WTC11 (cell line): ENCODE measurements around the gene PWP1. TPM values are rescaled to one million over a fixed set of nuclear protein-coding genes. Genes with fewer than 3 reads are reported as not detected.

Source experiments
- ATAC-seq: fragments of 200-7000 bp; cut with Tn5 transposase; 2 replicates; pipeline ENCODE4 v1.10.0; 2021; ENCODE audit warnings: mild to moderate bottlenecking, moderate library complexity
- CTCF ChIA-PET: fragments of 300-600 bp; sonication (Branson Sonifier 250); formaldehyde crosslinking; loops from one replicate; lab custom pipeline; 2021; ENCODE audit warnings: antibody characterized with exemption; lab: Charles Lee
- POLR2A ChIA-PET: fragments of 350-600 bp; sonication (Branson Sonifier 250); formaldehyde crosslinking; loops from one replicate; lab custom pipeline; 2021; ENCODE audit warnings: antibody characterized with exemption; lab: Charles Lee
- DNase-seq: peaks from one replicate; pipeline ENCODE4 v3.0.0; 2021; ENCODE audit warnings: low spot score
- H3K27ac Mint-ChIP-seq: 2 replicates; pipeline ENCODE4 v1.8.0; 2021; ENCODE audit warnings: mixed read lengths
- H3K27me3 Mint-ChIP-seq: 2 replicates; pipeline ENCODE4 v1.8.0; 2021; ENCODE audit warnings: low read depth, mild to moderate bottlenecking, moderate library complexity, mixed read lengths
- H3K36me3 Mint-ChIP-seq: 2 replicates; pipeline ENCODE4 v1.8.0; 2021; ENCODE audit warnings: mixed read lengths
- H3K4me1 Mint-ChIP-seq: 2 replicates; pipeline ENCODE4 v1.8.0; 2022; ENCODE audit warnings: mixed read lengths
- H3K4me3 Mint-ChIP-seq: 2 replicates; pipeline ENCODE4 v1.8.0; 2021; ENCODE audit warnings: mild to moderate bottlenecking, moderate library complexity, mixed read lengths
- H3K9me3 Mint-ChIP-seq: 2 replicates; pipeline ENCODE4 v1.8.0; 2021; ENCODE audit warnings: mixed read lengths
- ATF1 ChIP-seq: sonication (generic); formaldehyde crosslinking; IDR thresholded peaks from 2 replicates; pipeline ENCODE4 v1.8.1; 2023; ENCODE audit warnings: mild to moderate bottlenecking, moderate library complexity, missing genetic modification reagents
- CREB1 ChIP-seq: sonication (generic); formaldehyde crosslinking; IDR thresholded peaks from 2 replicates; pipeline ENCODE4 v1.8.0; 2023; ENCODE audit warnings: mild to moderate bottlenecking, missing genetic modification reagents
- ESRRA ChIP-seq: sonication (generic); formaldehyde crosslinking; IDR thresholded peaks from 2 replicates; pipeline ENCODE4 v1.8.1; 2022; ENCODE audit warnings: mild to moderate bottlenecking, missing genetic modification reagents, borderline replicate concordance
- ETV6 ChIP-seq: sonication (generic); formaldehyde crosslinking; IDR thresholded peaks from 2 replicates; pipeline ENCODE4 v1.8.1; 2022; ENCODE audit warnings: mild to moderate bottlenecking, missing genetic modification reagents
- FOXP1 ChIP-seq: sonication (generic); formaldehyde crosslinking; IDR thresholded peaks from 2 replicates; pipeline ENCODE4 v1.8.0; 2022; ENCODE audit warnings: missing genetic modification reagents, mild to moderate bottlenecking, moderate library complexity, borderline replicate concordance
- GRHL2 ChIP-seq: fragments of 250-450 bp; sonication (Bioruptor Pico); IDR thresholded peaks from 2 replicates; pipeline ENCODE4 v1.8.0; 2022; ENCODE audit warnings: mild to moderate bottlenecking, moderate library complexity; ENCODE audit not compliant: insufficient replicate concordance, severe bottlenecking
- MXD4 ChIP-seq: fragments of 250-450 bp; sonication (Bioruptor Pico); IDR thresholded peaks from 2 replicates; pipeline ENCODE4 v1.8.0; 2021; ENCODE audit warnings: mild to moderate bottlenecking, moderate library complexity, borderline replicate concordance
- NFATC4 ChIP-seq: fragments of 250-450 bp; sonication (Bioruptor Pico); IDR thresholded peaks from 2 replicates; pipeline ENCODE4 v1.9.0; 2021; ENCODE audit warnings: mild to moderate bottlenecking
- NR2C2 ChIP-seq: sonication (generic); formaldehyde crosslinking; IDR thresholded peaks from 2 replicates; pipeline ENCODE4 v1.8.0; 2022; ENCODE audit warnings: mild to moderate bottlenecking, missing genetic modification reagents
- PRRX2 ChIP-seq: fragments of 250-450 bp; sonication (Bioruptor Pico); IDR thresholded peaks from 2 replicates; pipeline ENCODE4 v1.8.0; 2021; ENCODE audit warnings: mild to moderate bottlenecking
- TEAD4 ChIP-seq: sonication (generic); formaldehyde crosslinking; IDR thresholded peaks from 2 replicates; pipeline ENCODE4 v1.8.0; 2022; ENCODE audit warnings: mild to moderate bottlenecking, missing genetic modification reagents
- TP53 ChIP-seq: sonication (generic); formaldehyde crosslinking; IDR thresholded peaks from 2 replicates; pipeline ENCODE4 v1.8.1; 2023; ENCODE audit warnings: mild to moderate bottlenecking, missing genetic modification reagents
- USF2 ChIP-seq: sonication (generic); formaldehyde crosslinking; IDR thresholded peaks from 2 replicates; pipeline ENCODE4 v1.8.1; 2023; ENCODE audit warnings: mild to moderate bottlenecking, missing genetic modification reagents, moderate library complexity
- ZNF138 ChIP-seq: sonication (generic); formaldehyde crosslinking; conservative IDR thresholded peaks from 2 replicates; pipeline ENCODE4 v1.8.1; 2022; ENCODE audit warnings: mild to moderate bottlenecking, moderate library complexity, missing genetic modification reagents
- ZNF281 ChIP-seq: sonication (generic); formaldehyde crosslinking; IDR thresholded peaks from 2 replicates; pipeline ENCODE4 v1.8.0; 2023; ENCODE audit warnings: mild to moderate bottlenecking, missing genetic modification reagents
- ZNF396 ChIP-seq: fragments of 250-450 bp; sonication (Bioruptor Pico); IDR thresholded peaks from 2 replicates; pipeline ENCODE4 v1.8.0; 2021; ENCODE audit warnings: mild to moderate bottlenecking, moderate library complexity, borderline replicate concordance
- ZNF671 ChIP-seq: fragments of 250-450 bp; sonication (Bioruptor Pico); IDR thresholded peaks from 2 replicates; pipeline ENCODE4 v1.8.0; 2021; ENCODE audit warnings: mild to moderate bottlenecking
- total RNA-seq: library from RNA; stranded (reverse); gene quantifications from 3 replicates; pipeline ENCODE4 v1.2.3, GENCODE V29; 2021
- TF ChIP-seq, protein P1 (sequence below): sonication (generic); formaldehyde crosslinking; IDR thresholded peaks from 2 replicates; pipeline ENCODE4 v1.8.0; 2022; ENCODE audit warnings: mild to moderate bottlenecking, missing genetic modification reagents
- TF ChIP-seq, protein P2 (sequence below): sonication (generic); formaldehyde crosslinking; IDR thresholded peaks from 2 replicates; pipeline ENCODE4 v1.8.1; 2022; ENCODE audit warnings: mild to moderate bottlenecking, moderate library complexity, missing genetic modification reagents
- TF ChIP-seq, protein P3 (sequence below): sonication (generic); formaldehyde crosslinking; IDR thresholded peaks from 2 replicates; pipeline ENCODE4 v1.8.0; 2022; ENCODE audit warnings: missing genetic modification reagents

Gene PWP1
- total RNA-seq, 1 experiment from 2014 or later: 54.2 TPM

GRCh38 chr12:107748472-107748871, 62.9 kb downstream of the PWP1 start:
- no peak for DNase-seq
- Mint-ChIP-seq H3K9me3 (no peaks in the 10 kb centered on the region), H3K27me3 (no peaks in the 10 kb centered on the region), H3K36me3 (peaks cover 42% of the 10 kb centered on the region), H3K4me1 (no peaks in the 10 kb centered on the region), H3K27ac (no peak overlapping the region), H3K4me3 (no peak overlapping the region)
- ATAC-seq: no peak
- TF ChIP-seq CREB1 (CRISPR knock-in tag) (no peak), ZNF138 (CRISPR knock-in tag) (no peak)
- POLR2A ChIA-PET: no interaction called here
- CTCF ChIA-PET: interaction anchor here (1.2 kb wide), 1 partner anchor 137 kb away, joined by 4 read pairs; no protein-coding TSS in a partner anchor

DNA sequence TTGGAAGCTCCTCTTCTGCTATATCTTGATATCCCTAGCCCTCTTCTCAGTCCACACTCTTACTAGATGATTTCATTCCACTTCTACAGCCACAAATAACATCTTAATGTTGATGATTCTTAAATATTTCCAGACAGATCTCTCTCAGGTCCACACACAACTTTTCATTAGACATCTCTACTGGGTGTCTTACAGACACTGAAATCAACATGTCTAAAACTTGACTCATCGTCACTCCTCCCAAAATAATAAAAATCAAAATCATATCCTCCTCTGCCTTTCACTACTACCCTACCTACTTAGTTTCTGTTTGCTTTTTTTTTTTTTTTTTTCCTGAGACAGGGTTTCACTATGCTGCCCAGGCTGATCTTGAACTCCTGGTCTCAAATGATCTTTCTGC, 63.5 kb downstream of the PWP1 start:
- H3K4me3 Mint-ChIP-seq: no peak overlapping the region
- CTCF ChIA-PET: interaction anchor here (1.2 kb wide), 1 partner anchor 136 kb away, joined by 4 read pairs; no protein-coding TSS in a partner anchor
- H3K4me1 Mint-ChIP-seq: no peaks in the 10 kb centered on the region
- ATAC-seq (no peak), DNase-seq (no peak)
- no peak for TF ChIP-seq TP53
- POLR2A ChIA-PET: interaction anchor here (0.5 to 0.6 kb wide), 2 partner anchors 91 to 645 kb away, joined by 4 to 5 read pairs; no protein-coding TSS in a partner anchor
- H3K36me3 Mint-ChIP-seq: peaks cover 43% of the 10 kb centered on the region
- H3K27me3 Mint-ChIP-seq: no peaks in the 10 kb centered on the region
- no peaks in the 10 kb centered on the region for H3K9me3 Mint-ChIP-seq
- no peak overlapping the region for H3K27ac Mint-ChIP-seq

DNA sequence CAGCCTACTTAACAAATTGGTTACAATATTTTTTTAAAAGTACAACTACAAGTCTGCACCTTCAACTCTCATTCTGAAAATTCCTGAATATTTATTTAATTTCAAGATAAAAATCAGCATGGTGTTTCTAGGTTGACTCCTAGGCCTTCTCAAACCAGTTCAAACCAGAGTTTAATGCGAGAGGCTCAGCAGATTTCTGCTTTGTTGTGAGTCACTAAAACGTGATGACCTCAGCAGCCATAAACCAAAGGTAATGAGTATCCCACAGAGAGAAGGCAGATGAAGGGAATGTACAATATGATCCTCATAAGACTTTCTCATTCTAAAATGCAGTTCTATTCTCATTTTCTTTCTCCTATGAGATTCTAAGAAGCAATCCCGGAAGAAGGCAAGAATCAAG, 73.8 kb downstream of the PWP1 start:
- ChIA-PET POLR2A (no interaction called here), CTCF (interaction anchor here (0.6 to 2.1 kb wide), 3 partner anchors 114 to 152 kb away, joined by 3 to 10 read pairs (median 4); no protein-coding TSS in a partner anchor)
- Mint-ChIP-seq H3K27me3 (peaks cover 16% of the 10 kb centered on the region), H3K4me1 (peaks cover 14% of the 10 kb centered on the region), H3K36me3 (peaks cover 16% of the 10 kb centered on the region), H3K4me3 (peak overlapping the region; percentile 88), H3K27ac (no peak overlapping the region), H3K9me3 (no peaks in the 10 kb centered on the region)
- TF ChIP-seq ATF1 (CRISPR knock-in tag): no peak
- no peak for TF ChIP-seq MXD4
- no peak for TF ChIP-seq ZNF138 (CRISPR knock-in tag)
- no peak for TF ChIP-seq ESRRA (CRISPR knock-in tag)
- TF ChIP-seq GRHL2: no peak
- no peak for TF ChIP-seq ZNF671 (CRISPR knock-in tag)
- no peak for TF ChIP-seq ZNF396 (CRISPR knock-in tag)
- DNase-seq (no peak), ATAC-seq (no peak)

DNA sequence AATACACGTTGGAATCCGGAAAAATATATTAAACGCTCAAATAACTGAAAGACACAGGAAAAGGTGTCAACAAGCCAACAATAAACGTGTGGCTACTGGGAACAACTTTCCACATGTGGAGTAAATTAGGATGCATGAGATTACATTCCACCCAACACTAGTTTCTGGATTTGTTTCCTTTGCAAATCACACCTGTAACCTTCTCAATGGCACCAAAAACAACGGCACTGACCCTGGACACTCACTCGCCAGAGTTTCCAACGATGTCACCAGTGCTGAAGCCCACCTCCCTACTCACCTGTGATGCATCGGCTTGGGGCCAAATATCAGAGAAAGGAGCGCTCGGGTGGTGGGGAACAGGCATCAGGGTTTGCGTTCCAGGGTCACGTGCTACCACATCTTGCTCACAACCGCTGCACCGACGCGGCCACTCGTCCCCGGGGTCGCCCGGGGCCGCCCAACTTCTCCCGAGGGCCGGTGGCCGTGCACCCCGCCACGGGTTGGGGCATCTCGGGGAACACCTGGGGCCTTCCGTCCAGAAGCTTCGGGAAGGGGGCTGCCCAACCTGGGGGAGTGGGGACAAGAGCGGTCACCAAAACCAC, 74.7 kb downstream of the PWP1 start:
- ChIA-PET CTCF (interaction anchor here (0.6 to 0.8 kb wide), 2 partner anchors 125 to 151 kb away, joined by 3 read pairs; no protein-coding TSS in a partner anchor), POLR2A (no interaction called here)
- DNase-seq (peak; percentile 30), ATAC-seq (peak; percentile 11)
- H3K27ac Mint-ChIP-seq: peak overlapping the region; percentile 34
- H3K27me3 Mint-ChIP-seq: peaks cover 17% of the 10 kb centered on the region
- peaks cover 9% of the 10 kb centered on the region for H3K36me3 Mint-ChIP-seq
- peaks cover 14% of the 10 kb centered on the region for H3K4me1 Mint-ChIP-seq
- H3K9me3 Mint-ChIP-seq: no peaks in the 10 kb centered on the region
- peak overlapping the region; percentile 88 for H3K4me3 Mint-ChIP-seq
- 0 out of 2 replicates have a peak, but pooled peaks have one; percentile 11 for TF ChIP-seq FOXP1 (CRISPR knock-in tag)
- TF ChIP-seq PRRX2: no peak
- no peak for TF ChIP-seq ETV6 (CRISPR knock-in tag)
- TF ChIP-seq USF2: peak; percentile 82
- TF ChIP-seq NFATC4 (CRISPR knock-in tag): no peak
- no peak for TF ChIP-seq NR2C2 (CRISPR knock-in tag)
- no peak for TF ChIP-seq TEAD4 (CRISPR knock-in tag)
- TF ChIP-seq, protein P1, sequence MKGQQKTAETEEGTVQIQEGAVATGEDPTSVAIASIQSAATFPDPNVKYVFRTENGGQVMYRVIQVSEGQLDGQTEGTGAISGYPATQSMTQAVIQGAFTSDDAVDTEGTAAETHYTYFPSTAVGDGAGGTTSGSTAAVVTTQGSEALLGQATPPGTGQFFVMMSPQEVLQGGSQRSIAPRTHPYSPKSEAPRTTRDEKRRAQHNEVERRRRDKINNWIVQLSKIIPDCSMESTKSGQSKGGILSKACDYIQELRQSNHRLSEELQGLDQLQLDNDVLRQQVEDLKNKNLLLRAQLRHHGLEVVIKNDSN (CRISPR knock-in tag): peak; percentile 79
- TF ChIP-seq, protein P2, sequence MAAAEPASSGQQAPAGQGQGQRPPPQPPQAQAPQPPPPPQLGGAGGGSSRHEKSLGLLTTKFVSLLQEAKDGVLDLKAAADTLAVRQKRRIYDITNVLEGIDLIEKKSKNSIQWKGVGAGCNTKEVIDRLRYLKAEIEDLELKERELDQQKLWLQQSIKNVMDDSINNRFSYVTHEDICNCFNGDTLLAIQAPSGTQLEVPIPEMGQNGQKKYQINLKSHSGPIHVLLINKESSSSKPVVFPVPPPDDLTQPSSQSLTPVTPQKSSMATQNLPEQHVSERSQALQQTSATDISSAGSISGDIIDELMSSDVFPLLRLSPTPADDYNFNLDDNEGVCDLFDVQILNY (CRISPR knock-in tag): no peak
- TF ChIP-seq, protein P3, sequence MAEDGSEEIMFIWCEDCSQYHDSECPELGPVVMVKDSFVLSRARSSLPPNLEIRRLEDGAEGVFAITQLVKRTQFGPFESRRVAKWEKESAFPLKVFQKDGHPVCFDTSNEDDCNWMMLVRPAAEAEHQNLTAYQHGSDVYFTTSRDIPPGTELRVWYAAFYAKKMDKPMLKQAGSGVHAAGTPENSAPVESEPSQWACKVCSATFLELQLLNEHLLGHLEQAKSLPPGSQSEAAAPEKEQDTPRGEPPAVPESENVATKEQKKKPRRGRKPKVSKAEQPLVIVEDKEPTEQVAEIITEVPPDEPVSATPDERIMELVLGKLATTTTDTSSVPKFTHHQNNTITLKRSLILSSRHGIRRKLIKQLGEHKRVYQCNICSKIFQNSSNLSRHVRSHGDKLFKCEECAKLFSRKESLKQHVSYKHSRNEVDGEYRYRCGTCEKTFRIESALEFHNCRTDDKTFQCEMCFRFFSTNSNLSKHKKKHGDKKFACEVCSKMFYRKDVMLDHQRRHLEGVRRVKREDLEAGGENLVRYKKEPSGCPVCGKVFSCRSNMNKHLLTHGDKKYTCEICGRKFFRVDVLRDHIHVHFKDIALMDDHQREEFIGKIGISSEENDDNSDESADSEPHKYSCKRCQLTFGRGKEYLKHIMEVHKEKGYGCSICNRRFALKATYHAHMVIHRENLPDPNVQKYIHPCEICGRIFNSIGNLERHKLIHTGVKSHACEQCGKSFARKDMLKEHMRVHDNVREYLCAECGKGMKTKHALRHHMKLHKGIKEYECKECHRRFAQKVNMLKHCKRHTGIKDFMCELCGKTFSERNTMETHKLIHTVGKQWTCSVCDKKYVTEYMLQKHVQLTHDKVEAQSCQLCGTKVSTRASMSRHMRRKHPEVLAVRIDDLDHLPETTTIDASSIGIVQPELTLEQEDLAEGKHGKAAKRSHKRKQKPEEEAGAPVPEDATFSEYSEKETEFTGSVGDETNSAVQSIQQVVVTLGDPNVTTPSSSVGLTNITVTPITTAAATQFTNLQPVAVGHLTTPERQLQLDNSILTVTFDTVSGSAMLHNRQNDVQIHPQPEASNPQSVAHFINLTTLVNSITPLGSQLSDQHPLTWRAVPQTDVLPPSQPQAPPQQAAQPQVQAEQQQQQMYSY: no peak
- TF ChIP-seq ZNF281: no peak
